Neuronal stem cell (in vitro differentiated cells): ENCODE measurements around the gene RBM6.

Source experiments
- DNase-seq: peaks from one replicate; pipeline ENCODE4 v3.0.0-alpha.2; 2013; ENCODE audit warnings: low spot score
- H2AFZ ChIP-seq: one replicate; pipeline ENCODE4 v1.6.1; 2013; ENCODE audit warnings: mild to moderate bottlenecking, low read length, inconsistent platforms
- H2AK5ac ChIP-seq: 2 replicates; pipeline ENCODE4 v1.6.1; 2013; ENCODE audit warnings: low read depth, mild to moderate bottlenecking, inconsistent platforms, low read length, moderate library complexity, mixed read lengths
- H2BK120ac ChIP-seq: 2 replicates; pipeline ENCODE4 v1.6.1; 2013; ENCODE audit warnings: low read depth, mild to moderate bottlenecking, inconsistent platforms, low read length, moderate library complexity, mixed read lengths
- H2BK12ac ChIP-seq: one replicate; pipeline ENCODE4 v1.6.1; 2013; ENCODE audit warnings: low read length, inconsistent platforms
- H2BK15ac ChIP-seq: 2 replicates; pipeline ENCODE4 v1.6.1; 2013; ENCODE audit warnings: mild to moderate bottlenecking, low read length, inconsistent platforms, mixed read lengths
- H2BK5ac ChIP-seq: one replicate; pipeline ENCODE4 v1.6.1; 2013; ENCODE audit warnings: inconsistent platforms, mild to moderate bottlenecking, low read length, moderate library complexity
- H3K14ac ChIP-seq: one replicate; pipeline ENCODE4 v1.6.1; 2013; ENCODE audit warnings: low read length, inconsistent platforms
- H3K18ac ChIP-seq: 2 replicates; pipeline ENCODE4 v1.6.1; 2013; ENCODE audit warnings: low read length, inconsistent platforms
- H3K23ac ChIP-seq: 2 replicates; pipeline ENCODE4 v1.6.1; 2013; ENCODE audit warnings: low read depth, mild to moderate bottlenecking, mixed read lengths, low read length, inconsistent platforms; ENCODE audit not compliant: poor library complexity
- H3K27ac ChIP-seq: replicated peaks from 3 replicates; pipeline ENCODE4 v1.5.1; 2013; ENCODE audit warnings: low read length, inconsistent platforms
- H3K27me3 ChIP-seq, 3 experiments: 2 replicates each; pipeline ENCODE4 v1.6.1; 2013; ENCODE audit warnings: low read length in 3 of 3, mild to moderate bottlenecking in 2 of 3, inconsistent platforms in 1 of 3, low read depth in 1 of 3, mixed read lengths in 1 of 3, moderate library complexity in 1 of 3; ENCODE audit not compliant: control insufficient read depth in 3 of 3, insufficient read depth in 3 of 3
- H3K36me3 ChIP-seq, 2 donors: replicated peaks in 1 of 2; 2 replicates each; pipeline ENCODE4 v1.6.1; 2013; ENCODE audit warnings: low read length in 2 of 2; ENCODE audit not compliant: control insufficient read depth in 2 of 2, insufficient read depth in 2 of 2
- H3K4ac ChIP-seq: 2 replicates; pipeline ENCODE4 v1.6.1; 2013; ENCODE audit warnings: inconsistent platforms, mild to moderate bottlenecking, low read length, moderate library complexity
- H3K4me1 ChIP-seq, 2 donors: 1 replicate in 1 of 2; 2 replicates in 1 of 2; pipeline ENCODE4 v1.6.1; 2013; ENCODE audit warnings: low read length in 2 of 2, low read depth in 1 of 2; ENCODE audit not compliant: control insufficient read depth in 2 of 2, insufficient read depth in 1 of 2
- H3K4me2 ChIP-seq: one replicate; pipeline ENCODE4 v1.6.1; 2013; ENCODE audit warnings: mild to moderate bottlenecking, low read length, inconsistent platforms; ENCODE audit not compliant: insufficient read depth, poor library complexity, severe bottlenecking
- H3K4me3 ChIP-seq, 2 donors: 2 replicates each; pipeline ENCODE4 v1.5.1; 2013; ENCODE audit warnings: low read length in 2 of 2, mild to moderate bottlenecking in 2 of 2, inconsistent platforms in 1 of 2, moderate library complexity in 1 of 2
- H3K79me1 ChIP-seq: one replicate; pipeline ENCODE4 v1.6.1; 2013; ENCODE audit warnings: low read depth, mild to moderate bottlenecking, inconsistent platforms, low read length, moderate library complexity
- H3K9ac ChIP-seq: one replicate; pipeline ENCODE4 v1.6.1; 2013; ENCODE audit warnings: mild to moderate bottlenecking, low read depth, low read length, inconsistent platforms; ENCODE audit not compliant: poor library complexity
- H3K9me3 ChIP-seq, 2 donors: replicated peaks in 1 of 2; 2 replicates each; pipeline versions ENCODE3 to v1.6.1; 2013; ENCODE audit warnings: low read length in 2 of 2, mild to moderate bottlenecking in 2 of 2, inconsistent platforms in 1 of 2, low read depth in 1 of 2, mixed read lengths in 1 of 2, moderate library complexity in 1 of 2; ENCODE audit not compliant: control insufficient read depth in 2 of 2, insufficient read depth in 1 of 2
- H4K8ac ChIP-seq: one replicate; pipeline ENCODE4 v1.6.1; 2013; ENCODE audit warnings: low read depth, mild to moderate bottlenecking, inconsistent platforms, low read length, moderate library complexity
- H4K91ac ChIP-seq: one replicate; pipeline ENCODE4 v1.6.1; 2013; ENCODE audit warnings: low read length, low read depth, mild to moderate bottlenecking, inconsistent platforms; ENCODE audit not compliant: poor library complexity
- whole genome bisulfite sequencing, 2 donors: extraction: QIAGEN DNeasy Blood & Tissue Kit; methylation state at CpG; one replicate each; pipeline ENCODE4 v1.1.7; 2013; ENCODE audit warnings: missing lambda C conversion rate in 2 of 2, mixed read lengths in 1 of 2; ENCODE audit not compliant: insufficient read length in 2 of 2, insufficient replicate concordance in 1 of 2; ENCODE audit errors: extremely low coverage in 2 of 2; 5-methylcytosine and 5-hydroxymethylcytosine counted together

The RBM6 gene

GRCh38 chr3:49899815-49900214 is 40.1 kb upstream of the RBM6 start:
- DNase-seq: no peak
- no CpG with 5 or more reads among the region's 5 CpGs for WGBS, 2 donors
- no peak overlapping the region for H3K4me3 ChIP-seq

GRCh38 chr3:49900491-49901153 is 39.3 kb upstream of the RBM6 start:
- no peak overlapping the region for H3K23ac ChIP-seq
- H4K8ac ChIP-seq: no peak overlapping the region
- no peak overlapping the region for H3K18ac ChIP-seq
- no peak overlapping the region for H3K14ac ChIP-seq
- H3K9me3 ChIP-seq: no peaks in the 10 kb centered on the region
- H3K27me3 ChIP-seq: peaks cover 0 to 2% (median 0%) of the 10 kb centered on the region in 3 experiments
- peak overlapping the region; percentile 63 for H2BK5ac ChIP-seq
- H2AK5ac ChIP-seq: peak overlapping the region; percentile 65
- no peak overlapping the region for H4K91ac ChIP-seq
- no peak for DNase-seq
- peaks cover 0 to 3% of the 10 kb centered on the region in 2 donors for H3K4me1 ChIP-seq
- H3K4me2 ChIP-seq: no peak overlapping the region
- no peak overlapping the region for H3K4me3 ChIP-seq
- H3K9ac ChIP-seq: no peak overlapping the region
- WGBS, 2 donors: no CpG with 5 or more reads among the region's 8 CpGs
- H2AFZ ChIP-seq: peak overlapping the region; percentile 67
- no peak overlapping the region for H2BK120ac ChIP-seq
- H2BK12ac ChIP-seq: peak overlapping the region; percentile 46
- no peak overlapping the region for H3K4ac ChIP-seq
- peak overlapping the region; percentile 27 for H2BK15ac ChIP-seq
- H3K79me1 ChIP-seq: no peaks in the 10 kb centered on the region
- H3K36me3 ChIP-seq: no peaks in the 10 kb centered on the region
- H3K27ac ChIP-seq: no peak overlapping the region

More at GRCh38 chr3:49899815-49900214, 40.1 kb upstream of the RBM6 start:
- no peak overlapping the region for H2AK5ac ChIP-seq
- no peak overlapping the region for H2AFZ ChIP-seq
- H3K18ac ChIP-seq: no peak overlapping the region
- no peaks in the 10 kb centered on the region for H3K9me3 ChIP-seq
- no peak overlapping the region for H2BK120ac ChIP-seq
- no peak overlapping the region for H3K9ac ChIP-seq
- H3K23ac ChIP-seq: no peak overlapping the region
- no peaks in the 10 kb centered on the region for H3K36me3 ChIP-seq
- H3K27me3 ChIP-seq: peaks cover 0 to 2% (median 0%) of the 10 kb centered on the region in 3 experiments
- no peak overlapping the region for H2BK12ac ChIP-seq
- H2BK5ac ChIP-seq: no peak overlapping the region
- no peak overlapping the region for H2BK15ac ChIP-seq
- H3K27ac ChIP-seq: no peak overlapping the region
- no peak overlapping the region for H4K8ac ChIP-seq
- H3K4me2 ChIP-seq: no peak overlapping the region
- no peaks in the 10 kb centered on the region for H3K79me1 ChIP-seq
- no peak overlapping the region for H3K14ac ChIP-seq
- H4K91ac ChIP-seq: no peak overlapping the region
- H3K4ac ChIP-seq: no peak overlapping the region
- H3K4me1 ChIP-seq: peaks cover 0 to 3% of the 10 kb centered on the region in 2 donors

GRCh38 chr3:49901366-49902339 is 38.3 kb upstream of the RBM6 start:
- peaks cover 0 to 3% of the 10 kb centered on the region in 2 donors for H3K4me1 ChIP-seq
- H3K23ac ChIP-seq: no peak overlapping the region
- no peaks in the 10 kb centered on the region for H3K36me3 ChIP-seq
- no peak overlapping the region for H3K9ac ChIP-seq
- DNase-seq: no peak
- WGBS, 2 donors: no CpG with 5 or more reads among the region's 11 CpGs
- H2BK5ac ChIP-seq: no peak overlapping the region
- no peak overlapping the region for H2BK12ac ChIP-seq
- no peak overlapping the region for H3K18ac ChIP-seq
- H3K14ac ChIP-seq: no peak overlapping the region
- peak overlapping the region; percentile 67 for H2AFZ ChIP-seq
- H3K27me3 ChIP-seq: peaks cover 0 to 2% (median 0%) of the 10 kb centered on the region in 3 experiments
- H4K8ac ChIP-seq: no peak overlapping the region
- no peaks in the 10 kb centered on the region for H3K79me1 ChIP-seq
- H2BK120ac ChIP-seq: no peak overlapping the region
- no peaks in the 10 kb centered on the region for H3K9me3 ChIP-seq
- no peak overlapping the region for H2BK15ac ChIP-seq
- no peak overlapping the region for H3K27ac ChIP-seq
- no peak overlapping the region for H3K4ac ChIP-seq
- H2AK5ac ChIP-seq: peak overlapping the region; percentile 66
- no peak overlapping the region for H4K91ac ChIP-seq
- no peak overlapping the region for H3K4me3 ChIP-seq
- no peak overlapping the region for H3K4me2 ChIP-seq
